Adipose tissue (tissue), 3 donors: ENCODE measurements around the gene TALDO1. TPM values are rescaled to one million over a fixed set of nuclear protein-coding genes. Genes with fewer than 3 reads are reported as not detected.

Experiments used
- H3K27ac ChIP-seq: one replicate; pipeline ENCODE4 v1.5.1; 2013; ENCODE audit warnings: low read depth, low read length
- WGBS, 3 donors: extraction: QIAGEN DNeasy Blood & Tissue Kit; methylation state at CpG; one replicate each; pipeline ENCODE4 v1.1.7; 2013; 5-methylcytosine and 5-hydroxymethylcytosine counted together
- polyA plus RNA-seq, 3 donors: library from polyadenylated mRNA; stranded (reverse); fragments of 200-250 nt; gene quantifications; one replicate each; pipeline ENCODE4 v1.2.3, GENCODE V29; 2013
- donor health status: healthy with polysubstance abuse.
- donor health status: Bipolar disorder and iron deficiency.
- donor health status: healthy.

Gene TALDO1
- polyA plus RNA-seq, 3 donors, result 99.7 to 306 (median 185) TPM

DNA sequence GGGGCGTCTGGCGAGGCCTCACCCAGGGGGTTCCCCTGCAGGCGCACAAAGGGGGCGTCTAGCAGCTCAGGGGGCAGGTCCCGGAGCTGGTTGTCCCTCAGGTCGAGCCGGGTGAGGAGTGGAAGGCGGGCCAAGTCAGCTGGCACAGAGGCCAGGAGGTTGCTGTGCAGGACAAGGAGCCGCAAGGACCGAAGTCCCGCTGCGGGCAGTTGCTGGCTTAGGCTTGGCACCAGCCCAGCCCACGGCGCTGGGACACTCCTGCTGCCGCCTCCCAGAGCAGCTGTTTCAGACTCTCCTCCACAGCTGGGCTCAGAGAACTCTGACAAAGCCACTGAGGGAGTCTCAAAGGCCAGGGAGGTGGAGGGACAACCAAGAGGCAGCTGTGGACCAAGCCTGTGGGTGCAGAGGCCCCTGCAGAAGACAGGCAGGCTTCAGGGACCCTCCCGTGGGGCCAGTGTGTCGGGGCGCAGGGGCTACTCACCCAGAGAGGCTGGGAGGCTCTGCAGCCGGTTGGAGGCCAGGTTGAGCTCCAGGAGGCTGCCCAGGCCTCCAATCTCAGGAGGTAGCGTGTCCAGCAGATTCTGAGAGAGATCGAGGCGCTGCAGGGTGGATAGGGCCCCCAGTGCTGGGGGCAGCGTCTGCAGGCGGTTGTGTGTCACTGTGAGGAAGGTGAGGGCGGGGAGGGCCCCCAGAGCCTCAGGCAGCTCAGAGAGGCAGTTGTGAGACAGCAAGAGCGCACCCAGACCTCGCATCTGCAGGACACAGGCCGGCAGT, 55.6 kb downstream of the TALDO1 start:
- H3K27ac ChIP-seq, result no peak overlapping the region
- 91 to 94% (median 93%) methylated on average over 28 of the region's 28 CpGs for WGBS, 3 donors

DNA sequence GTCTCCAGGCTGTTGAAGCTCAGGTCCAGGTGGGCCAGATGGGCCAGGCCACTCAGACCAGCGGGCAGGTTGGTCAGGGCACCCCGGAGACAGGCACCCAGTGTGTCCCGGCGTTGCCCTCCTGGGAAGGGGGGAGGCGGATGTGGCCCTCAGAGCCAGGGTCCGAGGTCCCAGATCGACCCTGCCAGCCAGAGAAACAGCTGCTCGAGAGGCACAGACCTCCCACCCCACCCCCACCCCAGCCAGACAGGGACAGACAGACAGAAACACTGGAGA, 56.1 kb downstream of the TALDO1 start:
- 74 to 100% (median 89%) methylated on average over 4 to 8 of the region's 8 CpGs for WGBS, 3 donors
- no peak overlapping the region for H3K27ac ChIP-seq

DNA sequence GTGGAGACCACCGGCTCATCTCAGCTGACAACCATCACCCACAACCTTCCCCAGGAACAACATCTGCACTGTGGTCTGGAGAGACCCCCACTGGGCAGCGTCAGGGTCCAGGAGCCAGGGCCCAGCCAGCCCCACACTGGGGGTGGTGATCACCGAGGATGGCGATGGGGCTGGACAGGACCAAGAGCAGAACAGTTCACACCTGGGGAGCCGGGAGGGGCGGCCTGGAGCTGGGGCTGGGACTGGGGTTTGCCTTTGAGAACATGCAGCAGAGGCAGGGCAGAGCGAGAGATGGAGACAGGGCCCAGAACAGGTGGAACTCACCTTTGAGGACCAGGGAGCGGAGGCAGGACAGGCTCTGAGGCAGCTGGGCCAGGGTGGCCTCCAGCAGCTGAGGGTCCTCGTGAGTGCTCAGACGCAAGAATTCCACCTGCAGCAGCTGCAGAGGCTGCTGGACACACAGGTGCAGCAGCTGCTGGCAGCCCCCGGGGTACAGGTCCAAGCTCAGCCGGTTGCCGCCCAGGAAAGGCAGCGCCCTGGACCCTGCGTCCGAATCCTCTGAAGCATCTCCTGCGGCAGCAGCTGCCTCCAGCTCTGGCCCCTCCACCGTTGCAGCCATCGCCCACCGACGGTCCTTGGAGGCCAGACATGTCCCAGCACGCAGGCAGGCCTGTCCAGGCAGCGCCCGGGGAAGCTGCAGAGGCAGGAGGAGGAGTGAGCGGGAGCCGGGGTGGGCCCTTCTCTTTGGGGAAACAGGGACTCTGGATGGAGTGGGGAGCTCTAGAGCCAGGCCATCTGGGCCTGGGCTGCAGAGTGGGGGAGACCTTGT, 56.7 kb downstream of the TALDO1 start:
- WGBS, 3 donors, result 55 to 59% (median 57%) methylated on average over 24 to 26 of the region's 26 CpGs
- no peak overlapping the region for H3K27ac ChIP-seq

DNA sequence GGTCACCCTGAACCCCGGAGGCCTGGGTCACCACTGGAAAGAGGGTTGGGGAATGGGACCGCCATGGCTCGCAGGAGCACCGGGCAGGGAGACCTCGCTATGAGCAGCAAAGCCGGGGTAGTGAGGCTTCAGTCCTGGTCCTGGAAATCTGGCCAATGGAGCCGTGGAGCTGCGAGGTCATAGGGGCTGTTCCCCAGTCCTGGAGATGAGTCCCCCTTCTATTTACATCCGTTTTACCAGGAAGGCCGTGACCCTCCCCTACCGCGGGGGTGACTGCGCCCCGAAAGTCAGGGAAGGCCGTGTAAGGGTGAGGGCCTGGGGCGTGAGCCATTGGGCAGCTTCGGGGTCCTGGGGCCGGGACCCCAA, 57.3 kb downstream of the TALDO1 start:
- 5 to 6% (median 6%) methylated on average over 18 of the region's 18 CpGs for WGBS, 3 donors
- H3K27ac ChIP-seq, result no peak overlapping the region

DNA sequence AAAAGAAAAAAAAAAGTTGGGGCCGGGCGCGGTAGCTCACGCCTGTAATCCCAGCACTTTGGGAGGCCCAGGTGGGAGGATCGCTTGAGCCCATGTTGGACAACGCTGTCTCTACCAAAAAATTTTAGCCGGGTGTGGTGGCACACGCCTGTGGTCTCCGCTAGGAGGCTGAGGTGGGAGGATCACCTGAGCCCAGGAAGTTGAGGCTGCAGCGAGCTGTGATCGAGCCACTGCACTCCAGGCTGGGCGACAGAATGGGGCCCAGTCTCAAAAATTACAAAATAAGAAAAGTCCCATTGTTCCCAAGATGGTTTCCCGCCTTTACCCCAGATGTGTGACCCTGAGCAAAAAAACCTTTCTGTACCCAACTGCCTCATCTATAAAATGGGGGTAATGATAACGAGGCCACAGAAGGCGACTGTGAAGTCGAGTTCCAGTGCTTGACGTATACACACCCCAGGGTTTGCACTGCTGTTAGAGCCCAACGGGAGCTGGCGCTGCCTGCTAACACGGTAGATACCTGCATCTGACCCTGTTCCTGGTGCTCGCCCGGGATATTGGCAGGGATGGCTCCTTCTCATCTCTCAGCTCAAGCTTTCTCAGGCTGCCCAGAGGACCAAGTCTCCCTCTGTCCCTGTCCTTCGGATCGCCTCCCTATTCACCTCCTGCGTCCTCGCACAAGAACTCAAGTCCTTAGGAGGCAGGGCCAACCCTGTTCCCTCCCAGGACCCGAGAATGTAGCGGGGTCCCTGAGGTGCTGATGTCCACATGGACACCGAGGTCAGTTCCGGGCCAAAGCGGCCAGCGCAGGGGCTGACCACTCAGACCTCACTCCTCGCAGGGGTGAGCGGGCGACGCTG, 61.4 kb downstream of the TALDO1 start:
- H3K27ac ChIP-seq, result peak overlapping the region; percentile 97
- WGBS, 3 donors, result 30 to 32% (median 31%) methylated on average over 36 of the region's 36 CpGs

DNA sequence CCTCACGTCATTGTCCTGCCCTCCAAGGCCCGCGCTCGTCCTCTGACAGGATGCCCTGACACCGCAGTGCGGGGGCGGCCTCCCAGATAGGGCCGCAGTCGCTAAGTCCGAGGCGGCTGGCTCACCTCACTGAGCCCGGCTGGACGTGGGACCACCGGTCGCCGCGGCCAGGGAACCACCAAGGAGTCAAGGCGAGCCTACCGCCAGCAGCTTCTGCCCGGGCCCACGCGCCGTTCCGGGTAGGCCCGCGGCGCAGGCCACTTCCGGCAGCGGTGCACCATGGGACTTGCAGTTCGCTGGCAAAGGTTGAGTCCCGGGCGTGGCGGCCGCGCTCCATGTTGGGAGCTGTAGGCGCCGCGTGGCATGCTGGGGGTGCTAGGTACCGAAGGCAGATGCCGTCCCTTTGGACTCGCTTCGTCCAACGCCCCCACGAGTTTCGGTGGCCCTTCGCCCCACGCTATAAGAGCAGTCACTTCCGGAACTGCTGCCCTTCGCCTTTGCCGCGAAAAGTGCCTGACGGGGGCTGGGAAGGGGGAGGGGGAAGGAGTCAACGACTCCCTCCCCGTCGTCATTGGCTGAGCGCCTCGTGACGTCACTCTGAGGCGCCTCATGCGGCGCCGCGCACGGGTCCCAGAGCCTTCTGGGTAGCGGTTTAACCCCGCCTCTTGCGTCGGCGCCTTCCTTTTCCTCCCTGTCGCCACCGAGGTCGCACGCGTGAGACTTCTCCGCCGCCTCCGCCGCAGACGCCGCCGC, 62.2 kb downstream of the TALDO1 start, which contains the start of gene RPLP2:
TSS of gene RPLP2 (plus strand) at position 681 of the 753 bp plus-strand sequence. CDS start 268 bp downstream, outside the sequence.
- WGBS, 3 donors, result 0% methylated on average over 67 to 81 of the region's 81 CpGs

DNA sequence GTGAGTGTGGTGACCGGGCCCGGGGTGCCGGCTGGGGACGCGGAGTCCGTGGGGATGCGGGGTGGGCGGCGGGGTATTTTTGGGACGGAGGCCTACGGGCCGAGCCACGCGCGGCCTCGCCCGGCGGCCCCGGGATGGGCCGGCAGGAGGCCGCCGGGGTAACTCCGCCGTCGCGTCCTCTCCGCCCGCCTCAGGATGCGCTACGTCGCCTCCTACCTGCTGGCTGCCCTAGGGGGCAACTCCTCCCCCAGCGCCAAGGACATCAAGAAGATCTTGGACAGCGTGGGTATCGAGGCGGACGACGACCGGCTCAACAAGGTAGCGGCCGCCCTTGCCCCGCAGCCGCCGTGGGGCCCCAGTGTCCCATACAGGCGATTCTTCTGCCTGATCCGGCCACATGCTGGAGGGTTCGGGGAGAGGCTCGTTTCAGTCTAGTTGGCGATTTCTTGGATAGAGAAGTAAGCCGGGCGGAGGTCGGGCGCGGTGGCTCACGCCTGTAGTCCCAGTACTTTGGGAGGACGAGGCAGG, 62.8 kb downstream of the TALDO1 start:
- H3K27ac ChIP-seq, result peak overlapping the region; percentile 38
- 0 to 1% (median 1%) methylated on average over 53 to 55 of the region's 55 CpGs for WGBS, 3 donors

More for the DNA sequence above, 62.2 kb downstream of the TALDO1 start, which contains the start of gene RPLP2:
- peak within 1 kb of the TSS; percentile 97 for H3K27ac ChIP-seq

DNA sequence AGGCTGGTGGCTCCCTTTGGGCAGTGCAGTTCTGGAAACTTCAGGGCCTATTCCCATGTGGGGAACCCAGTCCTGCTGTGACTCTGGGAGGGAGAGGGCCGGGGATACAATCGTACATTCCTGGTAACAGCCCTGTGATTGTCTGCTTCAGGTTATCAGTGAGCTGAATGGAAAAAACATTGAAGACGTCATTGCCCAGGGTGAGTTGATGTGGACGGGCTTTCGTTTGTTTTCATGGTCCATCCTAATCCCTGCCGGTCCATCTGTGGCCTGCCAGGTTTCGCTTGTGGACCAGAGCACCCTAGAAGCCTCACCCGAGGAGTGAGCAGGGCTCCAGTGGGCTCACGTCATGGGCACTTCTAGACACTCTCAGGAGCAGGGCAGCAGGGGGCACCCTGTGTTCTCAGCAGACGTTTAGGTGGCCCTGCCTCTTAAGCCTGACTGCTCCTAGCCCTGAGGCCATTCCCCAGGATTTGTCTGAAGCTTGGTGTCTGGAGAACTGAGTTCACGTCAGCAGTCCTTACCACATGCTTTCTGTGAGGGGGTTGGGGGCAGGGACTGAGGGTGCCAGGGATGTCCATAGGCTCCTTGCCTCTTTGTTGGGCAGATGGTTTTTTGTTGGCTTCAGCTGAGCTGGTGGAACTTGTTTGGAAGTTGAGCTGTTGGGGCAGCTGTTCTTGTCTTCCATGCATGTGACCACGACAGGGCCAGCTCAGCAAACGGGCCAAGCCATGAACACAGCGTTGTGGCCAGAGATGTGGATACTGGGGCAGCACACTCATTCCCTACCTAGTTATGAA, 64.4 kb downstream of the TALDO1 start:
- no peak overlapping the region for H3K27ac ChIP-seq
- WGBS, 3 donors, result 57 to 67% (median 61%) methylated on average over 14 of the region's 14 CpGs

DNA sequence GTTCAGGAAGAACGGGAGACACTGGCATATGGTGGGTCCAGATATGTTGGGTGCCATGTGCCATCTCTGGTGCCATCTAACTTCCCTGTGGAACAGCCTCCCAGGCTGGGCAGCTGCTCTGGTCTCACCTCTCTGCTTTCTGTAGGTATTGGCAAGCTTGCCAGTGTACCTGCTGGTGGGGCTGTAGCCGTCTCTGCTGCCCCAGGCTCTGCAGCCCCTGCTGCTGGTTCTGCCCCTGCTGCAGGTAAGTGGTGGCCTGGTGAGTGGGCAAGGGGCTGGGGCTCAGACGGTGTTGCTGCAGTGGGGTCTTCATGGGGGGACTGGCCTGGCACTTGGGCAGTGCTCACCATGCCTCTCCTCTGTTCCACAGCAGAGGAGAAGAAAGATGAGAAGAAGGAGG, 65.1 kb downstream of the TALDO1 start:
- WGBS, 3 donors, result 77 to 90% (median 84%) methylated on average over 3 of the region's 3 CpGs
- no peak overlapping the region for H3K27ac ChIP-seq

DNA sequence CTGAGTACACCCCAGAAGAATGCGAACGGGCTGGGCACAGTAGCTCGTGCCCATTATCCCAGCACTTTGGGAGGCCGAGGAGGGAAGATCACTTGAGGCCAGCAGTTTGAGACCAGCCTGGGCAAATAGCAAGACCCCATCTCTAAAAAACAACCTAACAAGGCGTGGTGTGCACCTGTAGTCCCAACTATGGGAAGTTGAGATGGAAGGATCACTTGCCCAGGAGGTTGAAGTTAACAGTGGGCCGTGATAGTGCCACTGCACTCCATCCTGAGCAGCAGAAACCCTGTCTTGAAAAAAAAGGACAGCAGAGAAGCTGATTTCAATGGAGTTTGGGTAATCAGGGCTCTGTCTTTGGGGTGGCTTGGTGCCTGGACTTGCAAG, 65.8 kb downstream of the TALDO1 start:
- WGBS, 3 donors, result 88 to 96% (median 90%) methylated on average over 6 of the region's 6 CpGs
- H3K27ac ChIP-seq, result no peak overlapping the region

DNA sequence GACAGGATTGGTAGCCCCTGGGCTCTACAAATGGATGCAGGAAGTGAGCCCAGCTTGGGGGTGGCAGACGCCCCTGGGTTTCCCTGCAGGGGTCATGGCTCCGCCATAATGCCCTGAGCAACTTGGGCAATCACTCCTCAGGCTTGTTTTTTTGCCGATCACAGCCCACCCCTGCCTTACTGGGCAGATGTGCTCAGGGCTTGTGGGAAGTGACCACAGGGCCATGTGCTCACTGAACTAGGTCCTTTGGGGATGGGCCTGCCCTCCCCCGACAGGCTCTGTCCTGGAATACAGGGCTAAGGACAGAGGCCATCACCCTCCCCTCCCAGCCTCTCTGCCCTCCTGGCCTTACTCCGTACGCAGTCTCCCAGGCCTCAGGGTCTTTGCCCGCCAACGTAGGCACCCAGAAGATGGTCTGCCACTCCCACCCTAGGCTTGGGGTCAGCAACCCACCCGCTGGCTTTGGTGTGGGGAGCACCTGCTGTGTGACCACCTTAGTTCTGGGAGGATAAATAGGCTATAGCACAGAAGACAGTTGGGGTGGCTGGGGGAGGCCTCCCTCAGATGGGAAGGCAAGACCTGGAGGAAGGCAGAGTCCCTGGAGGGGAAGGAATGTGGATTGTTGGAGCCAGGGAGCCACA, 66.3 kb downstream of the TALDO1 start:
- H3K27ac ChIP-seq, result no peak overlapping the region
- WGBS, 3 donors, result 66 to 85% (median 79%) methylated on average over 9 of the region's 9 CpGs

Other genes starting within 250 kb of the TALDO1 start
- 100 to 1,000 TPM in 2 of 3 donors, 10 to 100 TPM in 1; 93.4 to 217 (median 208) TPM for gene RNH1, start 240.2 kb upstream of the TALDO1 start, polyA plus RNA-seq
- 10 to 100 TPM; 34.1 to 76.3 (median 58.1) TPM for gene HRAS, start 211.9 kb upstream of the TALDO1 start, polyA plus RNA-seq
- gene LRRC56, start 209.9 kb upstream of the TALDO1 start, polyA plus RNA-seq, result 1 to 10 TPM in 2 of 3 donors, under 1 TPM in 1; 0.86 to 1.5 (median 1.4) TPM
- gene LMNTD2, start 186.7 kb upstream of the TALDO1 start, polyA plus RNA-seq, result 1 to 10 TPM; 1.2 to 5.2 (median 1.9) TPM
- gene RASSF7, start 186.5 kb upstream of the TALDO1 start, polyA plus RNA-seq, result 10 to 100 TPM in 2 of 3 donors, 1 to 10 TPM in 1; 6.1 to 43.9 (median 11.4) TPM
- 10 to 100 TPM in 2 of 3 donors, 1 to 10 TPM in 1; 8.9 to 19.8 (median 16.0) TPM for gene PHRF1, start 171.0 kb upstream of the TALDO1 start, polyA plus RNA-seq
- 10 to 100 TPM; 20.7 to 49.3 (median 22.1) TPM for gene IRF7, start 131.5 kb upstream of the TALDO1 start, polyA plus RNA-seq
- under 1 TPM in 2 of 3 donors, not detected in 1; 0.39 to 0.74 TPM for gene CDHR5, start 122.5 kb upstream of the TALDO1 start, polyA plus RNA-seq
- not detected for gene SCT, start 120.3 kb upstream of the TALDO1 start, polyA plus RNA-seq
- gene DRD4, start 110.2 kb upstream of the TALDO1 start, polyA plus RNA-seq, result under 1 TPM in 2 of 3 donors, not detected in 1; 0.16 to 0.18 TPM
- 10 to 100 TPM; 18.3 to 28.0 (median 18.8) TPM for gene DEAF1, start 52.2 kb upstream of the TALDO1 start, polyA plus RNA-seq
- 10 to 100 TPM; 18.6 to 27.0 (median 19.8) TPM for gene TMEM80, start 51.6 kb upstream of the TALDO1 start, polyA plus RNA-seq
- gene EPS8L2, start 41.2 kb upstream of the TALDO1 start, polyA plus RNA-seq, result 10 to 100 TPM; 11.2 to 54.5 (median 29.2) TPM
- gene GATD1, start 30.0 kb downstream of the TALDO1 start, polyA plus RNA-seq, result 10 to 100 TPM; 15.4 to 33.4 (median 32.5) TPM
- gene CEND1, start 42.6 kb downstream of the TALDO1 start, polyA plus RNA-seq, result under 1 TPM in 2 of 3 donors, not detected in 1; 0.04 to 0.09 TPM
- gene SLC25A22, start 50.8 kb downstream of the TALDO1 start, polyA plus RNA-seq, result 10 to 100 TPM; 11.1 to 53.6 (median 40.1) TPM
- 10 to 100 TPM in 2 of 3 donors, 1 to 10 TPM in 1; 9.2 to 16.5 (median 12.4) TPM for gene PIDD1, start 57.8 kb downstream of the TALDO1 start, polyA plus RNA-seq
- gene RPLP2, start 62.5 kb downstream of the TALDO1 start, polyA plus RNA-seq, result 1,000 to 10,000 TPM; 1,158 to 3,822 (median 2,898) TPM
- gene PNPLA2, start 71.5 kb downstream of the TALDO1 start, polyA plus RNA-seq, result 1,000 to 10,000 TPM in 1 of 3 donors, 100 to 1,000 TPM in 2; 309 to 2,521 (median 389) TPM
- 100 to 1,000 TPM in 1 of 3 donors, 10 to 100 TPM in 2; 36.7 to 174 (median 50.7) TPM for gene CRACR2B, start 80.5 kb downstream of the TALDO1 start, polyA plus RNA-seq
- gene CD151, start 85.5 kb downstream of the TALDO1 start, polyA plus RNA-seq, result 100 to 1,000 TPM; 495 to 757 (median 531) TPM
- 100 to 1,000 TPM; 126 to 454 (median 290) TPM for gene POLR2L, start 95.1 kb downstream of the TALDO1 start, polyA plus RNA-seq
- gene TSPAN4, start 95.4 kb downstream of the TALDO1 start, polyA plus RNA-seq, result 100 to 1,000 TPM in 2 of 3 donors, 10 to 100 TPM in 1; 34.1 to 122 (median 115) TPM
- 10 to 100 TPM; 45.3 to 62.6 (median 51.9) TPM for gene CHID1, start 163.3 kb downstream of the TALDO1 start, polyA plus RNA-seq
- gene AP2A2, start 178.4 kb downstream of the TALDO1 start, polyA plus RNA-seq, result 10 to 100 TPM; 32.0 to 57.4 (median 37.3) TPM